ENCODE results near the gene SMAD9.

SMAD9 gene

GRCh38 chr13:36865265-36865664 lies 54.8 kb downstream of the SMAD9 start:
- no peak for DNase-seq (ENCODE audit: low read depth)

GRCh38 chr13:36862722-36863121 lies 57.3 kb downstream of the SMAD9 start:
- DNase-seq (ENCODE audit: low read depth): no peak

GRCh38 chr13:36862002-36862685 lies 57.9 kb downstream of the SMAD9 start:
- no peak for DNase-seq (ENCODE audit: low read depth)

GRCh38 chr13:36859259-36859658 lies 60.8 kb downstream of the SMAD9 start:
- no peak for DNase-seq (ENCODE audit: low read depth)

GRCh38 chr13:36858290-36858689 lies 61.7 kb downstream of the SMAD9 start:
- no peak for DNase-seq (ENCODE audit: low read depth)

- no peak for DNase-seq (ENCODE audit: low read depth)
Measured at GRCh38 chr13:36857253-36857652, 62.8 kb downstream of the SMAD9 start.

GRCh38 chr13:36850790-36851438 lies 69.1 kb downstream of the SMAD9 start:
- DNase-seq (ENCODE audit: low read depth): no peak

GRCh38 chr13:36848199-36848982 lies 71.6 kb downstream of the SMAD9 start:
- no peak for DNase-seq (ENCODE audit: low read depth)

GRCh38 chr13:36847606-36848005 lies 72.4 kb downstream of the SMAD9 start:
- DNase-seq (ENCODE audit: low read depth): no peak

GRCh38 chr13:36841391-36841790 lies 78.6 kb downstream of the SMAD9 start:
- DNase-seq (ENCODE audit: low read depth): no peak

- DNase-seq (ENCODE audit: low read depth): no peak
Measured at GRCh38 chr13:36840718-36841250, 79.3 kb downstream of the SMAD9 start.

- DNase-seq (ENCODE audit: low read depth): no peak
Measured at GRCh38 chr13:36839981-36840380, 80.1 kb downstream of the SMAD9 start.

GRCh38 chr13:36839281-36839680 lies 80.8 kb downstream of the SMAD9 start:
- no peak for DNase-seq (ENCODE audit: low read depth)

- DNase-seq (ENCODE audit: low read depth): no peak
Measured at GRCh38 chr13:36837354-36838092, 82.5 kb downstream of the SMAD9 start.

GRCh38 chr13:36834299-36834698 lies 85.7 kb downstream of the SMAD9 start:
- no peak for DNase-seq (ENCODE audit: low read depth)

GRCh38 chr13:36831291-36831690 lies 88.7 kb downstream of the SMAD9 start:
- DNase-seq (ENCODE audit: low read depth): no peak

- DNase-seq (ENCODE audit: low read depth): no peak
Measured at GRCh38 chr13:36829753-36830152, 90.3 kb downstream of the SMAD9 start.

GRCh38 chr13:36822785-36823184 lies 97.3 kb downstream of the SMAD9 start:
- DNase-seq (ENCODE audit: low read depth): no peak

- no peak for DNase-seq (ENCODE audit: low read depth)
Measured at GRCh38 chr13:36820222-36820621, 99.8 kb downstream of the SMAD9 start.

- peak; percentile 13 for DNase-seq (ENCODE audit: low read depth)
Measured at GRCh38 chr13:36819739-36820090, 100.3 kb downstream of the SMAD9 start.

GRCh38 chr13:36818804-36819738 lies 101.0 kb downstream of the SMAD9 start, which contains the start of gene RFXAP:
Gene RFXAP (plus strand): TSS chr13:36819222. CDS start chr13:36819358, 136 bp downstream.
- DNase-seq (ENCODE audit: low read depth): peak; percentile 87
